Renal cortex interstitium (tissue), 11 donors: ENCODE results near the gene IQCE. TPM values are rescaled to one million over a fixed set of nuclear protein-coding genes. Genes with fewer than 3 reads are reported as not detected.

Source experiments
- DNase-seq, 11 donors: peaks; one replicate each; pipeline ENCODE4 v3.0.0-alpha.2; 2013; ENCODE audit warnings: low read depth in 9 of 11, low spot score in 4 of 11; ENCODE audit errors: extremely low read depth in 1 of 11
- polyA plus RNA-seq, 3 donors: library from polyadenylated mRNA; unstranded; fragments of 120-200 nt; gene quantifications; one replicate each; pipeline ENCODE4 v1.2.1, GENCODE V29; 2013; ENCODE audit not compliant: insufficient read length in 3 of 3

IQCE gene
- polyA plus RNA-seq, 3 donors: 19.7 to 26.2 (median 24.2) TPM

DNA sequence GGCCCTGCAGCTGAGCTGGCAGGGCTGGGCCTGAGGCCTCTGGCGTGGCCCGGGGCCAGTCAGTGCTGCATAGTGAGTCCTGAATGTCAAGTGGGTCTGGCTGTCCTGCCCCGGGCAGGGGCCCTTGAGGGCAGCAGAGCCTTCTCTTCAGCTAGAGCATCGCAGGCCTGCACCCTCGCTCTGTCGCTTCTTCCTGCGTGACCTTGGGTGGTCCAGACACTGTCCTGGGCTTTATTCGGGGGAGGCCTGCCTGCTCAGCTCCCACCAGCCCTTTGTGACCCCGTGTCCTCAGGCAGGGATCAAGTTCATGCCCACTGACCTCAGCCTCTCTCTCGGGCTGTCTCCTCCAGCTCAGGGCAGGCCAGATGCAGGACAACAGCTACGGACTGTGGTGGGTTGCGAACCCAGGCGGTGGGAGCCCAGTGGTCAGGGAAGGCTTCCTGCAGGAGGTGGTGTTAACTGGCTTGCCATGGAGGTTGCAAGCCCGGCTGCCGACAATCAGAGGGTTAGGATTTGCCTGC lies 76.4 kb downstream of the IQCE start:
- DNase-seq: no peak

DNA sequence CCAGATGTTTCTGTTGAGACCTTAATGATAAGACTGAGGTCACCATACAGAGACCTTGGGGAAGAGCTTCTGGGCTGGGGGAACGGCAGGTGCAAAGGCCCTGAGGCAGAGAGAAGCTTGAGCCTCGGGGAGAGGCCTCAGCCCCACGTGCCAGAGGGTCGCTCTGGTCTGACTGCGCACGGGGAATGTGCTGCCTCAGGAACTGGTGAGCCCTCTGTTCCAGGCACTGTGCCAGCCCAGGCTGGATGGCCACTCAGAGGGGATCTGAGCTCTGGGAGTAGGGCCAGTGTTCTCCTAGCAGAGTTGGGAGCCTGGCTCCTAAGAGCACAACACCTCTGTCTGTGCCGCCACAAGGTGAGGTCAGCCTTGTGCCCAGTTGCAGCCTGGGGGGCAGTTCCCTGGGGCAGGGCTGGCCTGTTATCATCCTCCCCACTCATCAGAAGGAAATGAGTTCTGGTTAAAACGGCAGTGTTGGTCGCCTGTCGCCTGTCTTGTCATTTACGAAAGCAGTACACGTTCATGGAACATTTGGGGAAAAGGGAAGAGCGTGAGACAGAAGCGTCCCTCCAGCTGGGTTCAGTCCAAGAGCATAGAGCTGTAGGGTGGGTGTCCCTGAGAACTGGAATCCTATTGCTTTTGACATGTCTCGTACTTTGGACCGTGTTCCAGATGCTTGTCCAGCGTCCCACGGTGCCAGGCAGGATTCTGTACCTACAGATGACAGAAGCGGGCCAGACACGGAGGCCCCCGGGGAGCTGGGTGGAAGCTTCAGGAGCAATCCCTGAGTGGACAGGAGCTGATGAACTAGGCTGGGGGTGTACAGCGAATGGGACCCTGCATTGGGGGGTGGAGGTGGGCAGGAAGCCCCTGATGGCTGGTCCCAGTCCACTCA lies 77.3 kb downstream of the IQCE start:
- no peak for DNase-seq

GRCh38 chr7:2637066-2637471 lies 78.3 kb downstream of the IQCE start:
- no peak for DNase-seq

- no peak for DNase-seq
Observed at GRCh38 chr7:2637505-2638223, 78.9 kb downstream of the IQCE start.

DNA sequence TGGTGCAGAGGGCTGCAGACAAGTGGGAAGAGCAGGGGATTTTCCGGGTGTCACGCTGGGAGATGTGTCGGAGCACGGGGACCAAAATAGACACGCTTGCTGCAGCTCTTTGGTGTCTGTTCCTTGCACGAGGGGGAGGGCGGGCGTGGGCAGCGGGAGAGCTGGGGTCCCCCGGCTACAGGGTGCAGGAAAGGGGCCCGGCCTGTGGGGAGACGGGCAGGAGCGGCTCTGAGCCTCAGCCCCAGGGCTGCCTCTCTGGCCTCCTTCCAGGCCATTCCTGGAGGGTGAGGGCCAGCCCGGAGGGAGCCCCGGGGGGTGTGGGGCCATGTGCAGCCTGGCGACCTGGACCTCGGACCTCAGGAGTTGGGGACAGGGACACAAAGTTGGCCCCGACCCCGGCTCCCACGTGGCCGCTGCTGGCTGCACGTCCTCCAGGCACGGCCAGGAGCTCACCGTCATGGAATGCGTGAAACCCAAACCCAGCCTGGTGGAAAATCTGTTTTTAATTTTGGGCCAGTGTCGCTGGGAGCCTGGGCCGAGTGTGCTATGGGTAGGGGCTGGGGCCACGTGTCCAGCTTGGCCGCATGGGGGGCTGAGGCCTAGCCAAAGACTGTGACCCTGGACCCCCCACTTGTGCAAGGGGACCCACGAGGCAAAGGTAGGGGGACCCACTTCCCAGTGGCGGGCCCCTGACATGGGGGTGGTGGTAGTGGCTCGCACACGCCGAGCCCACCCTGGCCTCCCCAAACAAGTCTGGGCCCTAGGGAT lies 79.6 kb downstream of the IQCE start:
- no peak for DNase-seq

- DNase-seq: no peak
Observed at GRCh38 chr7:2639181-2639681, 80.5 kb downstream of the IQCE start.

GRCh38 chr7:2639695-2640481 lies 81.1 kb downstream of the IQCE start:
- no peak for DNase-seq

GRCh38 chr7:2640482-2640830 lies 81.7 kb downstream of the IQCE start:
- DNase-seq: no peak

DNA sequence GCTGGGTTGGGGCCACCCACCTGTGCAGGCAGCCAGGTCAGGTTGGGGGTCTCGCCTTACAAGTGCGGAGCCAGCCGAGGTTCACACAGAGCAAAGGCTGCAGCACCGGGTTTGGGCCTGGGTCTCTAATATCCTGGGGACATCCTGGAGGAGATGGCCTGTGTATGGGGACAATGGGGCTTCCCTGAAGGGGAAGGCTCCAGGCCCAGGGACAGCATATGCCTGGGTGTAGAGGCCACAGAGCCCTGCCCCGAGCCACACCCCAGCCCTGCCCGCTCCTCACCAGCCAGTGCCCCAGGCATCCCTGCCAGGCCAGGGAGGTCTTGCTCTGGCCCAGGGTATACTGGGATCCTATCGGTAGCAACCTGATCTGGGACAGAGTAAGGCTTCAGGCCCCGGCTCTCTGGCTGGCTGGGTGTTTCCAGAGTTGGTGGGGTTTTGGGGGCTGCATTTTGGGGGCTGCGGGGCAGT lies 82.1 kb downstream of the IQCE start:
- no peak for DNase-seq

GRCh38 chr7:2641406-2642393 lies 82.9 kb downstream of the IQCE start:
- peak; percentile 71 to 92 (median 84) for DNase-seq

DNA sequence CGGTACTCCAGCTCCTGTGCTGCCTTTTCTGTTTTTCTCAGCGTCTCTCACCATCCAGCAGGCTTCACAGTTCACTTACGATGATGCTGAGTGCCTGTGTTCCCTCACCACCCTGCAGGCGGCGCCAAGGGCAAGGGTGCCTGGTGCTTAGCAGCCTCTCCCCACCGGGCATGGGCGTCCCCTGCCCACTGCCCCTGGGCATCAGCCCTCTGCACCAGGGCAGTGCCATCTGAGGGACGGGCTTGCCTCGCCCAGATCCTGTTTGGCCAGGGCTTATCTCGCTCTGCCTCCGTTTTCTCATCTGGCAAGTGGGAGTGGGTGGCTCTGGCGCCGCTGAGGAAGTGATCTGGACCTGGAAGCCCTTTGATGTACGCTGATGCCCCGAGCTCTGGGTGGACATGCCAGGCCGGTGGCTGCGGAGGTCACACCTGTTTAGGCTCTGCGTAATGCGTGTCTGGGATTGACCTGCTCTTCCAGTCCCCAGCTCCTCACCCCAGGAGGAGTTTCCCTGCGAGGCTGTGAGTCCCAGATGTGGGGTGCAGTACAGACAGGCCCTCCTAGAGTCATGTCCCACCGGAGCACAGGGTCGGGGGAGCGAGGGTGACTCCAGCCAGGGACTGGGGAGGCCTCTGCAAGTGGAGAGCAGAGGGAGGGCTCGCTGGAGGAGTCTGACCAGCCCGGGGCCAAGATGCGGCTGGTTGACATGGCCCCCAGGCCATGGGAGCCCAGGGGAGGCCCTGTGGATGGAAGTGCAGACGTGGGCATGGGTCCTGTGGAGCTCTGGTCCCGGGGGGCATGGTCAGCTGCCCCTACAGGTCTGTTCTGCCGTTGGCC lies 84.8 kb downstream of the IQCE start:
- no peak for DNase-seq

DNA sequence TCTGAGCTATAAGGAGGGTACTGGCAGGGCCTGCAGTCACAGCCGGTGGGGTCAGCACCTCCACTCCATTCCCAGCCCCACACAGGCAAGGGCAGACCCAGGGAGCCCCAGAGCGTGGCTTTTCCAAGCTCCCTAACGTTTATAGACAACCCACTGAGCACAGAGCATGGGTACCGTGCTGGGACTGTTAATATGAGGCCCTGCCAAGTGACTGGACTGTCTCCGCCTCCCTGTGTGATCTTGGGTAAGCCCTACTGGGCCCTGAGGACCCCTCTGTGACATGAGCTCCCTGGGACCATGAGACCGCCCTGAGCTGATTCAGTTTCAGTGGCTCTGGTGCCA lies 85.4 kb downstream of the IQCE start:
- no peak for DNase-seq

DNA sequence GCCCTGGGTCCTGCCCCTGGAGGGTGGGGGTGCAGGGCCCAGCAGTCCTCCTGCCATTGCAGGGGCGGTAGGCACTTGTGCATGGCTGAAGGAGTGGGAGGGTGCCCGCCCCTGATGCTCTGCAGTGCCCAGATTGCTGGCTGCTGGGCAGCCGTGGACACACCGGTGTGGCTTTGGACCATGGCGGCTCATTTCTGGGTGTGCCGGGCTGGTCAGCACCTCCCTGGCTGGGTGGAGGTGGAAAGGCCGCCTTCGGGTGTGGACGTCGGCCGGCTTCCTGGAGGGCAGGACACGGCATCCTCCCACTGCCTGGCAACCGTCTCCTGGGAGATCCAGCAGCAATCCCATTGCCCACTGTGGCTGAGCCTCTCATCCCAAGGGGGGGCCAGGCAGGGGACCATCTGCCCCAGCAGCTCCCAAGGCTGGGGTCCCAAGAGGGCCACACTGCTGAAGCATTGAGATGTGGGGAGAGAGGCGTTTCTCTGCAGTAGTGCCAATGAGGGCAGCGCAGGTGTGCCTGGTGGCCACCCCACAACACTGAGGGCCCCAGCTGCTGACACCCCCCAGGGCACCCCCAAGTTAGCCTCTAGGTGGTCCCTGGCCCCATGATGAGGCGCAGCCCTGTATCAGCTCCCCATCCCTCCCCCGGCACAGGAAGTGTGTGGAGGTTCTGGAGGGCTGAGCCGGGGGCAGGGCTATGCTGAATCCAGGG lies 85.9 kb downstream of the IQCE start:
- no peak for DNase-seq

DNA sequence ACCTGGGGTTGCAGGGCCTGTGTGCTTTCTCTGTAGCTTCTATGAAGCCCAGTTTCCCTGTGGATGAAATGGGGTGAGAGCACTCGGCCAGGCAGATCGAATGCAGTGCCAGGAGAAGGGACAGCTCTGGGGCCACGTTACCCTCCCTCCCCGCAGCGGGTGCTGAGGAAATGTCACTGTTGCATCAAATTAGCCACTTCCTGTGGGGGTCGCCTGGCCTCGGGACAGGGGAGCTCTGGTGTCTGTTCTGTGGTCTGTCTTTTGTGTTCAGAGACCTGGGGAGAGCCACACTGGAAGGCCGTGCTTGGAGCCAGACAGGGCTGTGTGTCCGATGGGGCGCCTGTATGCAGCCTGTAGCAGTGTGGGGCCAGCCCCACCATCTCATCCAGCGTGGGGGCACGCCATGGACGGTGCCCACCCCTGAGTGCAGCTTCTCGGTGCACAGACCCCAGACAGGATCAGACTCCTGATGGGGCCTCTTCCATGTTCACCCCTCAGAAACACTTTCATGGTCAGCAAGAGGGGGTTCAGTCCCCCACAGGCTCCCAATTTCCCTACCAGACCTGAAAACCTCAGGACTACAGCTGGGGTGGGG lies 86.6 kb downstream of the IQCE start:
- DNase-seq: no peak

DNA sequence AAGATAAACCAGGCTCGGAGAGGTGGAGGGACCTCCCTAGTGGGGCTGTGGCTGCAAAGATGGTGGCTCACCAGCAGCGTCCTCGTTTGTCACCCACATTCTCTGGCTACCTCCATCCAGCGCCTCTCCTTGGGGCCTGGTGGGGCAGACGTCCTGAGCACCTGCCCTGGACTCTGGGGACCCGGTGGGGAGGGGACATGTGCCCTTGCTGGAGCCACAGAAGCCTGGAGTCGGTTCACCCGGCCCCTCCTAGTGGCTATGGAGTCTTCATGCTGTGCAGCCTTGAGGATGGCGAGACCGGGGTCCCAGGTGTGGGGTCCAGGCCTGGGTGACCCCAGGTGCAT lies 87.5 kb downstream of the IQCE start:
- no peak for DNase-seq
